Islet precursor cell (in vitro differentiated cells): ENCODE measurements around the gene CRMP1.

ENCODE experiments used
- DNase-seq: peaks from one replicate; pipeline ENCODE4 v3.0.0-alpha.2; 2018

The CRMP1 gene

DNA sequence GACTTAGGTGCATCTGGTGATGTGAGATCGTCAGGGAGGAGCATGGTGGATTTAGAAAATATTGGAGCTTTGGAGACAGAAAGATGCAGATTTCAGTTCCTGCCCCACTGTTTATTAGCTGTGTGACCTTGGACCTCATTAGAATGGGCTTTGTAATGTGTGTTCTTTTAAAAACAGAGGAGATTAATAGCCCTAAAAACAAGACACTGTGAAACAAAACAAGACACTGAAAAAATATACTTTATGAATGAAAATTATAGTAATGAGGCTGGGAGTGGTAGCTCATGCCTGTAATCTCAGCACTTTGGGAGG, 102.4 kb downstream of the CRMP1 start:
- no peak for DNase-seq

DNA sequence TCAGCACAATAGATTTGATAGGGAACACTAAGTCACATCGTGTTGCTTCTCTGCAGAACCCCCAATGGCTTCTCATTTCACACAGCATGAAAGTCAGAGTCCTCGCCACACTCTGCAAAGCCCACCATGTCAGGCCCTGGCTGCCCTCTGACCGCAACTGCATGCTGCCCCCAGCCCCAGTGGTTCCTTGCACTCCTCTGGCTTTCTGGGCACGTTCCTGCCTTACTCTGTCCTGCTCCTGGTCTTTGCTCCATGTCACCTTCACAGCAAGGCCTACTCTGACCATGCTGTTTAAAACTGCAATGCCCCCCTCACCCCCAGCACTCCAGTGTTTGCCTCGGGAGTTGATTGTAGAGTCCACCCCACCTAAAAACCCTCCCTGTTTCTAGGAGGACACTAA, 103.7 kb downstream of the CRMP1 start:
- DNase-seq = peak; percentile 18

DNA sequence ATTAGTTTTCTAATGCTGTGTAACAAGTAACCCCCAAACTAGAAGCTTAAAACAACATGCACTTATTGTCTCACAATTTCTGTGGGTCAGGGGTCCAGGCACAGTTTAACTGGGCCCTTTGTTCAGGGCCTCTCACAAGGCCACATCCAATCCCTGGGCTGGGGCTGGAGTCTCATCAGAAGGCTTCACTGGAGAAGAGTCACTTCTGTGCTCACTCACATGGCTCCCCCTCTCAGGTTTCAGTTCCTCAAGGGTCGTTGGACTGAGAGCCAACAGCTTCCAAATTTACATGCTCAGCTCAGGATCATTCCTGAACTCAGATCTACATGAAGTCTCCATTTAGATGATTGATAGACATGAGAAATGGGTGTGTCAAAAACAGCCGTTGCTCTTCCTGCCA, 104.7 kb downstream of the CRMP1 start:
- peak; percentile 12 for DNase-seq

GRCh38 chr4:5787311-5787710, 105.6 kb downstream of the CRMP1 start:
- peak; percentile 38 for DNase-seq

DNA sequence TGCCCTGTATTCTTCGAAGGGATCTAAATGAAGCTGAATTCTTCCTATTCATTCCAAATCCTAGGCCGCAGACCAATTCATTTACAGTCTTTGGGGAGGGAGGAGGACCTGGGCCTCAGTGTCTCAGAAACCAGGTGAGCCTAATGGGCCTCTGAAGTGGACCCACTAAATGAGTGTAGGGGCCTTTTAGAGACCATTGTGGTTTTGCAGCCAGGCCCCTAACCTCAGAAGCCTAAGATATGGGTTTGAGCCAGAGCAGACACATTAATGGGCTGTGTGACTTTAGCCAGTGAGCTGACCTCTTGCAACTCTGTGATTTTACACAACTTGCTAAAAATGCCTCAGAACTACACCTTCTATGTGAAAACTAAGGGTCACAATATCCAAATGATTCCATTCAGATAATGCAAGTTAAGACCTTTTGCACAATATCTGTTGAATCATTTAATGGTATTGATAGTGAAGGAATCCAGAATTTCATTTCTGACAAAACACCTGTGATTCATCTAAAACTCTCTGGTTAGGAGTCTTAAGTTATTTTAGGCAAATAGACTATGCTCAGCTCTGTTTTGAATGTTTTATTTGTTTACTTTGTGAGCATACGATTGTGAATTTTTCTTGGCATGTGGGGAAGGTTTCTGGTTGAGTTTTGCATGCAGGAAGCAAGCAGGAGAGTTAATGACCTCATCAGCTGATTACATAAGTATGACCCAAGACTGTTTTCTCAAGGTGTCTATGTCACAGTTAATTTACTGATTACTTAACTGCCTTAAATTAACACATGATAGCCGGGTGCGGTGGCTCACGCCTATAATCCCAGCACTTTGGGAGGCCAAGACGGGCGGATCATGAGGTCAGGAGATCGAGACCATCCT, 106.8 kb downstream of the CRMP1 start:
- DNase-seq = peak; percentile 56

GRCh38 chr4:5784960-5785611, 107.8 kb downstream of the CRMP1 start:
- peak; percentile 57 for DNase-seq

- DNase-seq = peak; percentile 21
Observed at GRCh38 chr4:5784021-5784420, 108.9 kb downstream of the CRMP1 start.

GRCh38 chr4:5783486-5783885, 109.4 kb downstream of the CRMP1 start:
- peak; percentile 44 for DNase-seq

- DNase-seq = no peak
Observed at GRCh38 chr4:5782829-5783476, 109.9 kb downstream of the CRMP1 start.

- DNase-seq = no peak
Observed at GRCh38 chr4:5781691-5782090, 111.2 kb downstream of the CRMP1 start.

DNA sequence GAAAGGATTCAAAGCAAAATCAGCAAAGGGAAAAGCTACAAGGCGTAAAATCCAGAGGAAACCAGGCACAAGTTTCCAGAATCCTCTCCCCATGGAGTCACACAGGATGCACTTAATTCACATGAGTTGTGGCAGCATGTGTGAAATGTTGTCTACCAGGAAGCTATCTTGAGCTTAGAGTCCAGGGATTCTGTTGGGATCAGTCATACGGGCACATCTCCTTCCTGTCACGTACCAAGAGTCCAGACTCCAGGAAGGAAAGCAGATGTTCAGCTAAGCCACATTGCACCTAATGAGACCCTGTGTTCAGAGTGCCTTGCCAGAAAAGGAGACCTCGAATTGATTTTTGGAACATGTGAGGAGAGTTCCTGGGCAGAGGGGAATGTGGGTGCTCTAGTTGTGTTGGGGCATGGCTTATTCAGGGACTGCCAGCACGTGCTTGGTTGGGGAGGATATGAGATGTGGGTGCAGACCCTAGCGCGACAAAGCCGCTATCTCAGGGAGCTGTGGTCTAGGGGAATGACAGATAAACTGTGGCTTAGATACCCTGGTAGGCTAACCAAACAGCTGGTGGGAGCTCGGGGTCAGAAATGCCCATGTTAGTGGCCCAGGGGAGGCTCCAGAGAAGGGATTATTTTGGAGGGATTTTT, 111.9 kb downstream of the CRMP1 start:
- peak; percentile 47 for DNase-seq

GRCh38 chr4:5776510-5776909, 116.4 kb downstream of the CRMP1 start:
- DNase-seq = no peak

DNA sequence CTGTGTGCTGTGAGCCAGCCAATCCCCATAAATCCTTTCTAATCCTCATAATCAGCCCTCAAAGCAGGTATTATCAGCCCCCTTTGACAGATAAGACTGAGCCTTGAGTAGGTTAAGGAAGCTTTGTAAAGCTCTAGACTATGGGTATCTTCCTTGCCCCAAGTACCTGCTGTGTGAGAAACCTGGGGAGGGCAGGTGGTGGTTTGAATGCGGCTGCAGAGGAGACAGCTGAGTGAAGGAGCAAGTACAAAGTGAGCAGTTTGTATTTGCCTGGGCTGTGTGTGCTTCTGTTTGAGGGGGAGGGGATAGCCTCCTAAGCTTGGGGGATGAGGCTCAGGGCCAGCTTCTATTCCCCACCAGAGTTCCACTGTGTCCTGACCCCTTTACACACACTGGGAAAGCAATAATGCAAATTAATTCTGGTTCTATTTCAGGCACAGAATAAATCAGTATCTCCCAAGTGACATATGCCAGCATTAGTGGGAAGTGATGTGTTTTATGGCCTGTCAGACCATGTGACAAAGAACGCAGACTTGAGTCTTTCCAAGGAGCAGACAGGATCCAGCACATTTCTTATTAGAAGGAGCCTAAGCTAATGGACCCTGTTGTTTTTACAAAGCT, 118.4 kb downstream of the CRMP1 start:
- peak; percentile 20 for DNase-seq

DNA sequence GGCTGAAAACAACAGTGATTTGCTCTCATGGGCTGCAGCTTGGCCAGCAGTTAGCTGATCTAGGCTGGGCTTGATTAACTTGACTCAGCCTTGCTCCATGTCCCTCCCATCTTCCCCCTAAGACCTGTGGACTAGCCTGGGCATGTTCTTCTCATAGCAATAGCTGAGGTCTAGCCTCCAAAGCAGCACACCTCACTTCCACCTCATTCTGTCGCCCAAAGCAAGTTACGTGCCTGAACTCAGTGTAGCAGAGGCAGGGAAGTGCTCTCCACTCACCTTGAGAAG, 119.7 kb downstream of the CRMP1 start:
- peak; percentile 57 for DNase-seq

GRCh38 chr4:5772528-5773270, 120.2 kb downstream of the CRMP1 start:
- peak; percentile 22 for DNase-seq
